CD4-positive, alpha-beta T cell treated with Interleukin-15 for 4 hours (primary cell): ENCODE measurements around the gene LYZL6.
A peak's percentile ranks its signal among the peaks of the same experiment; 100 is the strongest.

Experiments used
- DNase-seq: peaks from one replicate; pipeline ENCODE4 v3.0.0-alpha.2; 2020; ENCODE audit warnings: low spot score

Gene LYZL6

DNA sequence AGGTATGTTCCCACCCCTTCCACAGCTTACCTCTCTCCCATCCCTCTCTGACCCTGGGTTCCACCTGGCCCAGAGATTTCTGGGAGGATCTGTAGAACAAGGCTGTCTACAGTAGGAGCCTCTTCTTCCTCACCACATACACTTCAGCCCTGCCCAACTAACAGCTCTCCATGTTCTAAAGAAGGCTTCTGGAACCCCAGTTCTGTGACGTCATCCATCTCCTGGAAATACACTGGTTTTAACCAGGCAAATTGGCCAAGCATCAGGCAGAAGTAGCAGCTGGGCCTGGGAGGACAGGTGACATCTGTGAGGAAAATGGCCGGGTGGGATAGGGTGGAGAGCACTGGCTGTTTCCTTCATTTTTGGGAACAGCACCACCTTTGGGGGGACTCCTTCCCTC, at the start of gene LYZL6:
Gene LYZL6 (minus strand): TSS at position 177 of the 400 bp plus-strand sequence. CDS start 4,357 bp downstream, outside the sequence.
- DNase-seq, result no peak

DNA sequence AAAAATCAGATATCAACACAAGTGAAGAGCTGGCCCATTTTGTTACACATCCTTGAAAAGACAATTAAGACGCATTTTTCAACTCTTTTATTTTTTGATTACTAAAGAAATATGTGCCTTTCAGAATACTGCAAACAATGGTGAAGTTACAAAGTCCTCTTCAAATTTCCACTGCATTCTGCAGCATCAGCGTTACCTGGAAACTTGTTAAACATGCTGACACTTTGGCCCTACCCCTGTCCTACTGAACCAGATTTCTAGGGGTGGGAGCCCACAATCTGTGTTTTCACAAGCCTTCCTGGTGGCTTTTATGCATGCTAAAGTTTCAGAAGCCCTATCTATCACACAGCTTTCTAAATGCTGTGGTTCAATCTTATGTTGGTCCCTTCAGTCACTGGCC, 47.6 kb upstream of the LYZL6 start:
- no peak for DNase-seq

- DNase-seq, result no peak
These were observed 44.7 kb upstream of the LYZL6 start for GRCh38 chr17:35988164-35988563.

GRCh38 chr17:35986643-35987042, 43.1 kb upstream of the LYZL6 start, which contains the start of gene CCL14:
CCL14 (minus strand) TSS chr17:35986729; CDS start chr17:35986649, 80 bp downstream.
- DNase-seq, result no peak

GRCh38 chr17:35984140-35984539, 40.6 kb upstream of the LYZL6 start:
- DNase-seq, result no peak

DNA sequence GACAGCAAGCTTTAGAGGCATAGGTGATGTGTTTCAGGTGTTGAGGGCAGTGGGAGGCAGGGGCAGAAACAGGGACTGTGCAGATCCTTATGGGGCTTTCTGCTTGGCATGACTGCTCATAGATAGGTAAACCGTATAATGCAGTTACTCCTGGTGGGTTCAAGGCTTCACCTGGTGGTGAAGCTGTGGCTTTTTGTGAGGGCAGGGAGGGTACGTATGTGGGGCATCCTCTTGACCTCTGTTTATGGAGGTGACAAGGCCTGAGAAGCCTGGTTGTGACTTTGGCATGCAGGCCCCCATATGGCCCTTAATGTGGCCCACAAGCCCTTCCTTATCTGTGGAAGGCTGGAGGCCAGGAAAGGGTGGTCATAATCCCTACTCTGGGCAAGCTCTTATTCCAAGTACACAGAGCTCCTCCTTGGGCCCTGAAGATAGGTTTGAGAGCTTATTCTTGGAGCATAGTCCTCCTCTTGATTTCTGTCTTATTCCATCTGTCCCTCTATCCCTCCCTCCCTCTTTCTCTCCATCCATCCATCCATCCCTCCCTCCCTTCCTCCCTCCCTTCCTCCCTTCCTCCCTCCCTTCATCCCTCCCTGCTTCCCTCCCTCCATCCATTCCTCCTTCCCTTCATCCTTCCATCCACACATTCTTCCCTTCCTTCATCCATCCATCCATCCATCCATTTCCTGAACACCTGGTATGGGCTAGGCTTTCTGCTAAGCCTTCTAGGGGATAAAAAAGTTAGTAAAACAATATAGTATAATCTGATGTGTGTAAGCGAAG, 39.1 kb upstream of the LYZL6 start:
- DNase-seq, result no peak

DNA sequence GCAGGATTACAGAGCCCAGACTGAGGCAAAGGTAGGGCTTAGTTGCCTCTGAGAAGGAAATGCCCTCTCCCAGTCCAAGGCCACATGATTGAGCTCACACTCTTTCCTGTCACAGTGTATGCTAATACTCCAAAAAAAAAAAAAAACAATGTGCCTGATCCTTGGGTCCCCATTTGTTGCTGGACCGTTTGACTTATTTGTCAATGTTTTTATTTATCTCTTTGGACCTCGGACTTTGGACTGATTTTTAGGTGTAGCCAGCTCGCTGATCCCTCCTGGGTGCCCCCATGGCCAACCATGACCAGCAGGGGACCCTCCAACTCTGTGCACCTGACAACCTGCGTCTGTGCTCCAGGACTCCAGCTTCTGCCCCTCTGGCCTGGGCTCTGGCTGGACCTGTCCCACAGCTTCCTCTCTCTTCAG, 38.4 kb upstream of the LYZL6 start:
- no peak for DNase-seq

GRCh38 chr17:35981246-35981645, 37.7 kb upstream of the LYZL6 start, which contains the start of gene CCL16:
CCL16 (minus strand) TSS chr17:35981497; CDS start chr17:35981420, 77 bp downstream.
- DNase-seq, result no peak

DNA sequence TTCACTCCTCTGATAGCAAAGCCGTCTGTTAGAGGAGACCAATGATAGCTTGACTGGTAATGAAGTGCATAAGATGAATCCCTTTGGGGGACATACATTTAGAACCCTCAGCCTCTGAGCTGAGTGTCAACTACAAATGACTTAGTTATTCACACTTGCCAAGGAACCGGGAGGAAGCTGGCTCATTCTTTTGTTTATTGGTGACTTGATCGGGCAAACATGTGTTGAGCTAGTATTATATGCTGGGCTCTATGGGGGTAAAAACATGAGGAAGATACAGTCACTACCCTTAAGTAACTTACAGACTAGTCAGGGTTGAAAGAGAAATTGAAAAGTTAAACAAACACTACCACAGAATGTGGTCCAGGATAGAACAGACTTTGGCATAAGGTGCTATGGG, 34.8 kb upstream of the LYZL6 start:
- DNase-seq, result no peak

GRCh38 chr17:35977509-35977908, 34.0 kb upstream of the LYZL6 start:
- DNase-seq, result no peak

DNA sequence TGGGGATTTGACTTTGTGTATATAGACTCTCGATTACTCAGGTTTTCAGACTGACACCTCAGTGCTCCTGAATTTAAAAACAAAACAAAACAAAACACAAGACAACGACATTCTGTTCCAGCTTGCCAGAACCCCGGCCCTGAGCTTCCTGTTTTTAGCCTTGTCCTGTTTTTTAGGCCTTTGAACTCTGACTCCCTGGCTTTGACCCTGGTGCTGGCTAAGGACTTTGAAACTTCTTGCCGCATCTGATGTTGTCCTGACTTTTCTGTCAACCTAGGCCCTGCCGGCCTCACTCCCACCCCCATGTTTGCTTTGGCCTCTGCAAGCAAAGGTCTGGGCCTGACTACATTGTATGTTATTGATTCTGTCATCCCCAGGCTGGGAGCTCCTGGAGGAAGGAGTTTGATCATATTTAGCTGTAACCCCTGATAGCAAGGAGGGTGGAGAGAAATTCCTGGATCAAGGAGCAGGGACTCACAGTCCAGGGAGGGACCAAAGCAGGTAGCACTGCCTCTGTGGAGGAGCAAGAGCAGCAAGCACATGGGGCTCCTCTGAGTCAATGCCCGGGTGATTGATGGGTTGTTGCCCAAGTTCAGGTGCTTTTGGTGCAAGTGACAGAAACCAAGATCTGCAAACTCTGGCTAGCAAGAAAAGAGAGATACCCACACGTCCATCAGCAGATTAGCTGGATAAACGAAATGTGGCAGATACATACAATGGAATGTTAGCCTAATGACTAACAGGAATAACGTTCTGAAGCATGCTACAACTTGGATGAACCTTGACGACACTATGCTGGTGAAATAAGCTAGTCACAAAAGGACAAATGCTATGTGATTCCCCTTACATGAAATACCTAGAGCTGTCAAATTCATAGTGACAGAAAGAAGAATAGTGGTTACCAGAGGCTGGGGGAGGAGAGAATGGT, 30.1 kb upstream of the LYZL6 start:
- no peak for DNase-seq

DNA sequence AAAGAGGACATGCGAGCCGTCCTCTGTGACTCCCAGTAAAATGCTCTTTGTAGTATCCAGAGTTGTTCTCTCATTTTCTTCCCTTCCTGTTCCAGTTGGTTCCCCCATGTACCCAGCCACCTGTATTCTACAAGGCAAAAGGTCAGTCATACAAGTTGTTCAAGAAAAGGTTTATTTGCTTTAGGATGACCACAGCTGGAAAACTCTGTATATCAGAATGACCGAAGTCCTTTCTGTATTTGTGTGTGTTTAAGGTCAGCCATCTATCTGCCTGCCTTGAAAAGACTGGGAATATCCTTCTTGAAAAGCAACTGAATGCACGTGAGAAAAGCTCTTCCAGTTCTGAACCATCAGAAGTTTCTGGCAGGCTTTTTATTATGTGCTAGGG, 29.4 kb upstream of the LYZL6 start:
- DNase-seq, result no peak

DNA sequence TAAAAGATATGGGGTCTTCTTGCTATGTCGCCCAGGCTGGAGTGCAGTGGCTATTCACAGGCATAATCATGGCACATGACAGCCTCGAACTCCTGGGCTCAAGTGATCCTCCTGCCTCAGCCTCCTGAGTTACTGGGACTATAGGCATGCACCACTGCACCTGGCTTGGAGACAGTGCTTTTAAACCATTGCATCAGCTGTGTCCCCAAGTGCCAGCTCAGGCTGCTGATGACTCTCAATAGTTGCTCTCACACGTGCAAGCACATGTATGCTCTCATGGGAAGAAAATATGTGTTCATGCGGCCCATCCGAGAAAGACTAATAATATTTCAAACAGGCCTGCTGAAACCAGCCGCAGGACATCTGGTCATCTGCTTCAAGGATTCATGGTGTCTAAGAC, 29.0 kb upstream of the LYZL6 start:
- DNase-seq, result no peak

- DNase-seq, result no peak
These were observed 28.6 kb upstream of the LYZL6 start for GRCh38 chr17:35972066-35972465.

- DNase-seq, result peak; percentile 80
These were observed 26.3 kb upstream of the LYZL6 start for GRCh38 chr17:35969558-35970380.

GRCh38 chr17:35968520-35969054, 25.1 kb upstream of the LYZL6 start:
- DNase-seq, result no peak

GRCh38 chr17:35965272-35965671, 21.8 kb upstream of the LYZL6 start:
- no peak for DNase-seq

GRCh38 chr17:35963663-35964062, 20.1 kb upstream of the LYZL6 start:
- DNase-seq, result no peak

DNA sequence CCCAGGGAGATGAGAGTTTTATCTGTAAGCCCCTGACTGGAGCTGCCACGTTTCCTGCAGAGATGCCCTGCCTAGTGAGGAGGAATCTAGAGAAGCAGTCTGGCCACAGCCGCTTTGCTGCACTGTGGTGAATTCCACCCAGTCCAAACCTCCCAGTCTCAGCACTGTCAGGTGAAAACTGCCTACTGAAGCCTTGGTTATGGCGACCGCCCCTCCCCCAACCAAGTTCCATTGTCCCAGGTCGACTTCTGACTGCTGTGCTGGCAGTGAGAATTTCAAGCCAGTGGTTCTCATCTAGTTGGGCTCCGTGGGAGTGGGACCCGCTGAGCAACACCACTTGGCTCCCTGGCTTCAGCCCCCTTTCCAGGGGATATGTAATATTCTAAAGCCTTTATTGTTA, 10.2 kb upstream of the LYZL6 start:
- DNase-seq, result no peak

- no peak for DNase-seq
These were observed 5.9 kb upstream of the LYZL6 start for GRCh38 chr17:35949401-35949800.

DNA sequence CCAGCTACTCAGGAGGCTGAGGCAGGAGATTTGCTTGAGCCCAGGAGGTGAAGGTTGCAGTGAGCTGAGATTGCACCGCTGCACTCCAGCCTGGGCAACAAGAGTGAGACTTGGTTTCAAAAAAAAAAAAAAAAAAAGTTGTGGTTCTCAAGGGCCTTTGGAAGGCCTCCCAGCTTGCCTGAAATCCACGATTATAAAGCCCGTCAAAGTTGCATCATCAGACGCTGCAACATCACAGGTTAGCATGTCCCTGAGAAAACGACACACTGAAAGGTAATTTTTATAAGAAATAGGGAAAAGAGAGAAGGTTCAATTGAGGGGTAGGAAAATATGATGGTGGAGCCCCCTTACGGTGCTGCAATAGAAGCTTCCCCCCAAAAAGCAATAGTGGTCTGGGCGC, 4.6 kb upstream of the LYZL6 start:
- no peak for DNase-seq

- DNase-seq, result peak; percentile 57
These were observed 3.7 kb upstream of the LYZL6 start for GRCh38 chr17:35947156-35947585.
